ENCODE results near the gene XCR1. TPM values are rescaled to one million over a fixed set of nuclear protein-coding genes. Genes with fewer than 3 reads are reported as not detected.

The XCR1 gene
- total and polyA plus RNA-seq, 2 experiments from 2014 or later = not detected

DNA sequence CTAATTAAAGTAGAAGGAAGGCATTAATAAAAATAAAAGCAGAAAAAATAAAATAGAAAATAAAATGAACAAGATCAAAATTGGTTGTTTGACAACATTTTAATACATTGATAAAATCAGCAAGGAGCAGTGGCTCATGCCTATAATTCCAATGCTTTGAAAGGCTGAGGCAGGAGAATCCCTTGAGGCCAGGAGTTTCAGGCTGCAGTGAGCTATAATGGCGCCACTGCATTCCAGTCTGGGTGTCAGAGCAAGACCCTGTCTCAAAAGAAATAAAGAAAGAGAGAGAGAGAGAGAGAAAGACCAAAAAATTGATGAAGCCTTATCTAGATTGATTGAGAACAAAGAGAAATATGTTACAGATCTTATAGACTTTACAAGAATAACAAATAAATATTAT, 2.1 kb downstream of the XCR1 start (continued):
- TF ChIP-seq, protein P1, sequence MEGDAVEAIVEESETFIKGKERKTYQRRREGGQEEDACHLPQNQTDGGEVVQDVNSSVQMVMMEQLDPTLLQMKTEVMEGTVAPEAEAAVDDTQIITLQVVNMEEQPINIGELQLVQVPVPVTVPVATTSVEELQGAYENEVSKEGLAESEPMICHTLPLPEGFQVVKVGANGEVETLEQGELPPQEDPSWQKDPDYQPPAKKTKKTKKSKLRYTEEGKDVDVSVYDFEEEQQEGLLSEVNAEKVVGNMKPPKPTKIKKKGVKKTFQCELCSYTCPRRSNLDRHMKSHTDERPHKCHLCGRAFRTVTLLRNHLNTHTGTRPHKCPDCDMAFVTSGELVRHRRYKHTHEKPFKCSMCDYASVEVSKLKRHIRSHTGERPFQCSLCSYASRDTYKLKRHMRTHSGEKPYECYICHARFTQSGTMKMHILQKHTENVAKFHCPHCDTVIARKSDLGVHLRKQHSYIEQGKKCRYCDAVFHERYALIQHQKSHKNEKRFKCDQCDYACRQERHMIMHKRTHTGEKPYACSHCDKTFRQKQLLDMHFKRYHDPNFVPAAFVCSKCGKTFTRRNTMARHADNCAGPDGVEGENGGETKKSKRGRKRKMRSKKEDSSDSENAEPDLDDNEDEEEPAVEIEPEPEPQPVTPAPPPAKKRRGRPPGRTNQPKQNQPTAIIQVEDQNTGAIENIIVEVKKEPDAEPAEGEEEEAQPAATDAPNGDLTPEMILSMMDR (conservative IDR thresholded peaks at IDR 0.05; ENCODE audit: low read depth in 2 of 2) = no peak
- no peak for TF ChIP-seq STAT1 (IDR thresholded peaks at IDR 0.05; ENCODE audit: unreplicated experiment)
- no peak for TF ChIP-seq NANOG (IDR thresholded peaks at IDR 0.05; ENCODE audit: borderline replicate concordance)

DNA sequence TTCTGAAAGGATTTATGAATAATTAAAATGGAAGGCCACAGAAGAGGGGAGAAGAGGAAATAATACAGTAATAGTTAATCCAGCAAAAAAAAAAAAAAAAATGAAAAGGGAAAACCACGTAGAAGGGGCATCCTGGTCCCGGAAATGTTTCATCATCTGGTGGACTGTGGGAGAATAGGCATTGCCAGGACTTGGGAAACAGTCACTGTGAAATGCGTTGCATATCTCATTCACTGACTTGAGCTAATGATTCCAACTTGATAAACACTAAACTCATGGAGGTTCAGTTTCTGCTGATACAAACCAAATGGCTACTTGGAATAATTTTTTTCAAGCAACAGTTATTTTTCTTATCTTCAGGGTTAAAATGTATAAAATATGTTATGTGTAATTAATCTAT, 3.2 kb downstream of the XCR1 start:
- peaks cover 9% of the 10 kb centered on the region for H3K27me3 Mint-ChIP-seq (ENCODE audit: insufficient read depth, low read depth, poor library complexity)
- Histone ChIP-seq H3K4me2 (no peak overlapping the region), H3K27ac (ENCODE audit: low read depth) (no peak overlapping the region), H3K27me3 (ENCODE audit: insufficient read depth) (no peaks in the 10 kb centered on the region), H3K9me2 (ENCODE audit: insufficient read depth) (0 out of 2 replicates have a peak, but pooled peaks cover 7% of the 10 kb centered on the region), H3K36me3 (ENCODE audit: insufficient read depth) (0 out of 2 replicates have a peak, but pooled peaks cover 8% of the 10 kb centered on the region), H2AFZ (no peak overlapping the region), H3K4me1 (ENCODE audit: insufficient read depth) (no peaks in the 10 kb centered on the region), H3F3A (replicated peaks; ENCODE audit: low read depth) (no peaks in the 10 kb centered on the region), H3K79me2 (replicated peaks; ENCODE audit: insufficient read depth) (no peaks in the 10 kb centered on the region), H3K4me3 (no peak overlapping the region), H4K20me1 (replicated peaks; ENCODE audit: insufficient read depth) (no peaks in the 10 kb centered on the region)
- H3K36me3 Mint-ChIP-seq (ENCODE audit: low read depth) = peaks cover 7% of the 10 kb centered on the region; the same call in 2 of the 3 replicates
- H3K9me3 Mint-ChIP-seq = peaks cover 26% of the 10 kb centered on the region
- DNase-seq (ENCODE audit: low spot score) = no peak
- no peak overlapping the region for H3K27ac Mint-ChIP-seq
- no peak for ATAC-seq
- no peaks in the 10 kb centered on the region for H3K4me1 Mint-ChIP-seq
- H3K4me3 Mint-ChIP-seq = no peak overlapping the region
- TF ChIP-seq ZNF114 (CRISPR knock-in tag; IDR thresholded peaks at IDR 0.05) (no peak), EZH2phosphoT487 (IDR thresholded peaks at IDR 0.05; ENCODE audit: unreplicated experiment) (no peak), EZH2 (IDR thresholded peaks at IDR 0.05; ENCODE audit: low read depth, unreplicated experiment) (no peak), POLR2AphosphoS5 (IDR thresholded peaks at IDR 0.05; ENCODE audit: low read depth) (no peak), CREB1 (CRISPR knock-in tag; IDR thresholded peaks at IDR 0.05; ENCODE audit: low read depth) (no peak), STAT1 (IDR thresholded peaks at IDR 0.05; ENCODE audit: unreplicated experiment) (no peak), NANOG (IDR thresholded peaks at IDR 0.05; ENCODE audit: borderline replicate concordance) (no peak), JUNB (IDR thresholded peaks at IDR 0.05; ENCODE audit: unreplicated experiment) (no peak)
- TF ChIP-seq, protein P2, sequence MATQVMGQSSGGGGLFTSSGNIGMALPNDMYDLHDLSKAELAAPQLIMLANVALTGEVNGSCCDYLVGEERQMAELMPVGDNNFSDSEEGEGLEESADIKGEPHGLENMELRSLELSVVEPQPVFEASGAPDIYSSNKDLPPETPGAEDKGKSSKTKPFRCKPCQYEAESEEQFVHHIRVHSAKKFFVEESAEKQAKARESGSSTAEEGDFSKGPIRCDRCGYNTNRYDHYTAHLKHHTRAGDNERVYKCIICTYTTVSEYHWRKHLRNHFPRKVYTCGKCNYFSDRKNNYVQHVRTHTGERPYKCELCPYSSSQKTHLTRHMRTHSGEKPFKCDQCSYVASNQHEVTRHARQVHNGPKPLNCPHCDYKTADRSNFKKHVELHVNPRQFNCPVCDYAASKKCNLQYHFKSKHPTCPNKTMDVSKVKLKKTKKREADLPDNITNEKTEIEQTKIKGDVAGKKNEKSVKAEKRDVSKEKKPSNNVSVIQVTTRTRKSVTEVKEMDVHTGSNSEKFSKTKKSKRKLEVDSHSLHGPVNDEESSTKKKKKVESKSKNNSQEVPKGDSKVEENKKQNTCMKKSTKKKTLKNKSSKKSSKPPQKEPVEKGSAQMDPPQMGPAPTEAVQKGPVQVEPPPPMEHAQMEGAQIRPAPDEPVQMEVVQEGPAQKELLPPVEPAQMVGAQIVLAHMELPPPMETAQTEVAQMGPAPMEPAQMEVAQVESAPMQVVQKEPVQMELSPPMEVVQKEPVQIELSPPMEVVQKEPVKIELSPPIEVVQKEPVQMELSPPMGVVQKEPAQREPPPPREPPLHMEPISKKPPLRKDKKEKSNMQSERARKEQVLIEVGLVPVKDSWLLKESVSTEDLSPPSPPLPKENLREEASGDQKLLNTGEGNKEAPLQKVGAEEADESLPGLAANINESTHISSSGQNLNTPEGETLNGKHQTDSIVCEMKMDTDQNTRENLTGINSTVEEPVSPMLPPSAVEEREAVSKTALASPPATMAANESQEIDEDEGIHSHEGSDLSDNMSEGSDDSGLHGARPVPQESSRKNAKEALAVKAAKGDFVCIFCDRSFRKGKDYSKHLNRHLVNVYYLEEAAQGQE (IDR thresholded peaks at IDR 0.05; ENCODE audit: unreplicated experiment) = no peak
- TF ChIP-seq, protein P1 (conservative IDR thresholded peaks at IDR 0.05; ENCODE audit: low read depth in 2 of 2) = no peak
- TF ChIP-seq, protein P3, sequence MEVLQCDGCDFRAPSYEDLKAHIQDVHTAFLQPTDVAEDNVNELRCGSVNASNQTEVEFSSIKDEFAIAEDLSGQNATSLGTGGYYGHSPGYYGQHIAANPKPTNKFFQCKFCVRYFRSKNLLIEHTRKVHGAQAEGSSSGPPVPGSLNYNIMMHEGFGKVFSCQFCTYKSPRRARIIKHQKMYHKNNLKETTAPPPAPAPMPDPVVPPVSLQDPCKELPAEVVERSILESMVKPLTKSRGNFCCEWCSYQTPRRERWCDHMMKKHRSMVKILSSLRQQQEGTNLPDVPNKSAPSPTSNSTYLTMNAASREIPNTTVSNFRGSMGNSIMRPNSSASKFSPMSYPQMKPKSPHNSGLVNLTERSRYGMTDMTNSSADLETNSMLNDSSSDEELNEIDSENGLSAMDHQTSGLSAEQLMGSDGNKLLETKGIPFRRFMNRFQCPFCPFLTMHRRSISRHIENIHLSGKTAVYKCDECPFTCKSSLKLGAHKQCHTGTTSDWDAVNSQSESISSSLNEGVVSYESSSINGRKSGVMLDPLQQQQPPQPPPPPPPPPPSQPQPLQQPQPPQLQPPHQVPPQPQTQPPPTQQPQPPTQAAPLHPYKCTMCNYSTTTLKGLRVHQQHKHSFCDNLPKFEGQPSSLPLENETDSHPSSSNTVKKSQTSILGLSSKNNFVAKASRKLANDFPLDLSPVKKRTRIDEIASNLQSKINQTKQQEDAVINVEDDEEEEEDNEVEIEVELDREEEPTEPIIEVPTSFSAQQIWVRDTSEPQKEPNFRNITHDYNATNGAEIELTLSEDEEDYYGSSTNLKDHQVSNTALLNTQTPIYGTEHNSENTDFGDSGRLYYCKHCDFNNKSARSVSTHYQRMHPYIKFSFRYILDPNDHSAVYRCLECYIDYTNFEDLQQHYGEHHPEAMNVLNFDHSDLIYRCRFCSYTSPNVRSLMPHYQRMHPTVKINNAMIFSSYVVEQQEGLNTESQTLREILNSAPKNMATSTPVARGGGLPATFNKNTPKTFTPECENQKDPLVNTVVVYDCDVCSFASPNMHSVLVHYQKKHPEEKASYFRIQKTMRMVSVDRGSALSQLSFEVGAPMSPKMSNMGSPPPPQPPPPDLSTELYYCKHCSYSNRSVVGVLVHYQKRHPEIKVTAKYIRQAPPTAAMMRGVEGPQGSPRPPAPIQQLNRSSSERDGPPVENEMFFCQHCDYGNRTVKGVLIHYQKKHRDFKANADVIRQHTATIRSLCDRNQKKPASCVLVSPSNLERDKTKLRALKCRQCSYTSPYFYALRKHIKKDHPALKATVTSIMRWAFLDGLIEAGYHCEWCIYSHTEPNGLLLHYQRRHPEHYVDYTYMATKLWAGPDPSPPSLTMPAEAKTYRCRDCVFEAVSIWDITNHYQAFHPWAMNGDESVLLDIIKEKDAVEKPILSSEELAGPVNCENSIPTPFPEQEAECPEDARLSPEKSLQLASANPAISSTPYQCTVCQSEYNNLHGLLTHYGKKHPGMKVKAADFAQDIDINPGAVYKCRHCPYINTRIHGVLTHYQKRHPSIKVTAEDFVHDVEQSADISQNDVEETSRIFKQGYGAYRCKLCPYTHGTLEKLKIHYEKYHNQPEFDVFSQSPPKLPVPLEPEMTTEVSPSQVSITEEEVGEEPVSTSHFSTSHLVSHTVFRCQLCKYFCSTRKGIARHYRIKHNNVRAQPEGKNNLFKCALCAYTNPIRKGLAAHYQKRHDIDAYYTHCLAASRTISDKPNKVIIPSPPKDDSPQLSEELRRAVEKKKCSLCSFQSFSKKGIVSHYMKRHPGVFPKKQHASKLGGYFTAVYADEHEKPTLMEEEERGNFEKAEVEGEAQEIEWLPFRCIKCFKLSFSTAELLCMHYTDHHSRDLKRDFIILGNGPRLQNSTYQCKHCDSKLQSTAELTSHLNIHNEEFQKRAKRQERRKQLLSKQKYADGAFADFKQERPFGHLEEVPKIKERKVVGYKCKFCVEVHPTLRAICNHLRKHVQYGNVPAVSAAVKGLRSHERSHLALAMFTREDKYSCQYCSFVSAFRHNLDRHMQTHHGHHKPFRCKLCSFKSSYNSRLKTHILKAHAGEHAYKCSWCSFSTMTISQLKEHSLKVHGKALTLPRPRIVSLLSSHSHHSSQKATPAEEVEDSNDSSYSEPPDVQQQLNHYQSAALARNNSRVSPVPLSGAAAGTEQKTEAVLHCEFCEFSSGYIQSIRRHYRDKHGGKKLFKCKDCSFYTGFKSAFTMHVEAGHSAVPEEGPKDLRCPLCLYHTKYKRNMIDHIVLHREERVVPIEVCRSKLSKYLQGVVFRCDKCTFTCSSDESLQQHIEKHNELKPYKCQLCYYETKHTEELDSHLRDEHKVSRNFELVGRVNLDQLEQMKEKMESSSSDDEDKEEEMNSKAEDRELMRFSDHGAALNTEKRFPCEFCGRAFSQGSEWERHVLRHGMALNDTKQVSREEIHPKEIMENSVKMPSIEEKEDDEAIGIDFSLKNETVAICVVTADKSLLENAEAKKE (CRISPR knock-in tag; IDR thresholded peaks at IDR 0.05) = no peak
